GM21825 (cell line): ENCODE measurements around the gene LRCH3.
"Not testable (repeated sequence)": the region's sequence is repeated elsewhere in the genome, so short reads cannot be mapped to it uniquely, and the experiment has no call there.

Experiments used
- ATAC-seq: cut with Tn5 transposase; IDR thresholded peaks from one replicate; pipeline ENCODE4 v1.9.1; 2021; ENCODE audit warnings: mild to moderate bottlenecking, moderate library complexity; ENCODE audit not compliant: unreplicated experiment

Gene LRCH3

GRCh38 chr3:197921429-197922275, 130.6 kb downstream of the LRCH3 start:
- not testable (repeated sequence) for ATAC-seq

DNA sequence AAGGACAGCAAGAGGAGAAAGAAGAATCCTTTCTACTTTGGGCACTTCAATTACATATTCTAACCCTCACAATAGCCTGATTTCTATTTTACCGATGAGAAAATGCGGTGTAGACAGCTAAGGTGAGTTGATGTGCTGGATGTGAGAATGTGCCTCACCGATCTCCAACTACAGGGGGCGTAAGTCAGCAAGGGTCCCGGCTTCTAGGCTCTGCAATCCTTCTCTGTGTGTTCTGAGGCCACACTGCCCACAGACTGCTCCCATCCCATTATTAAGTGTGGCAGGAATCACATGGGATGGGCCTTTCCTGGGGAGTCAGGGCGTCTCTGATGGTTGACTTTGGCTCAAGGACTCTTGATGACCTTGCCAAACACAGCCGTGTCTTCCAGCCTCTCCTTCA, 135.4 kb downstream of the LRCH3 start:
- ATAC-seq: no peak

DNA sequence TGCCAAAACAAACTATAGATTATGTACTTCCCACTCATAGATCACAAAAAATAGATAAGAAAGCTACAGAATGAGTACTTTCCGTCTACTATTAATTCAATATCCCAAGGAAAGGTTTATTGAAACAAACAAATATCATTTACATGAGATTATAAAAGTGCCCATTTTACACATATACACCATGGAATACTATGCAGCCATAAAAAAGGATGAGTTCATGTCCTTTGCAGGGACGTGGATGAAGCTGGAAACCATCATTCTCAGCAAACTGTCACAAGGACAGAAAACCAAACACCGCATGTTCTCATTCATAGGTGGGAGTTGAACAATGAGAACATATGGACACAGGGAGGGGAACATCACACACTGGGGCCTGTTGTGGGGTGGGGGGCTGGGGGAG, 136.5 kb downstream of the LRCH3 start:
- not testable (repeated sequence) for ATAC-seq

GRCh38 chr3:197936819-197937384, 145.8 kb downstream of the LRCH3 start:
- no peak for ATAC-seq
